Stromal cell of bone marrow (primary cell): ENCODE measurements around the gene ADAM17.
"Not testable (repeated sequence)": the region's sequence is repeated elsewhere in the genome, so short reads cannot be mapped to it uniquely, and the experiment has no call there.

Source experiments
- DNase-seq: peaks from one replicate; pipeline ENCODE4 v3.0.0-alpha.2; 2012; ENCODE audit warnings: low read depth

The ADAM17 gene

DNA sequence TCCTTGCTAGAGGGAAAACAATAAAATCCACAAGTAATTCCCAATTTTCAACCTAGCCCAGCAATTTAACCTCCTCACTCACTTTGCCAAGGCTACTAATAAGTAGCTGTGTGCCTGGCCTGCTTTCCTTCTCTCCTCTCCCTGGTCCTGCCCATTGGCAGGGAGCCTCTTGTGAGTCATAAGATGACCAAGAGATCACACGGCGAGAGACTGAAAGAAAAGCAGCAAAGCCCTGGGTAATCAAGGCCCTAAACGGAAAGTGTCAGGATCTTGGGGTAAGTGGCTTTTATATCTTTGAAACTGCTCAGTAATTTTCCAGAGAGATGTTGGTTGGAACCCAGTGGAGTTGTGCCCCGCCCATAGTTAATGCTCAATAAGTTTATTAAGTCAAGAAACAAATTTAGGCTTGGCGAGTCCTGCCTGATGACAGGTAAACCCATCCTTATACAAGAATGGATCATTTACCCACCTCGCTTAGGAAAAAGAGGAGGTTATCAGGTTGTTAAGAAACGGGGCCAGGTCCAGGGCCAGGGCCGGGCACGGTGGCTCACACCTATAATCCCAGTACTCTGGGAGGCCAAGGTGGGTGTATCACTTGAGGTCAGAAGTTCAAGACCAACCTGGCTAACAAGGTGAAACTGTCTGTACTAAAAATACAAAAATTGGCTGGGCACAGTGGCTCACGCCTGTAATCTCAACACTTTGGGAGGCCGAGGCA is 10.0 kb upstream of the ADAM17 start:
- peak; percentile 99 for DNase-seq

- DNase-seq: no peak
Measured at GRCh38 chr2:9560628-9561027, 5.0 kb upstream of the ADAM17 start.

DNA sequence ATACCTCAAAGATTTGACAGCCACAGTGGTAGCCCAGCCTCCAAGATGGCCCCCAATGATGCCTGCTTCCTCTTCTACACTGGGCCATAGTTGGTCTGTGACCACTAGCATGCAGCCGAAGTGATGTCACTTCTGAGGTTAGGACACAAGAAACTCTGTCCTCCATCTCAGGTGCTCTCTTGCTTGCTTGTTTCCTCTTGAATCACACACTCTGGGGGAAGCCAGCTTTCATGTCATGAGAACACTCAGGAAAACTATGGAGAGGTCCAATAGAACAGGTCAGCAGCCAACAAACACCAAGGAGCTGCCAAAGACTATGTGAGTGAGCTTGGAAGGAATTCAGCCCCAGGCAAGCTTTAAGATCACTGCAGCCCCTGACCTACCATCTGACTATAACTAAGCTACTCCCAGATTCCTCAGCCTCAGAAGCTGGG is 3.3 kb upstream of the ADAM17 start:
- peak; percentile 88 for DNase-seq

- no peak for DNase-seq
Measured at GRCh38 chr2:9556121-9556743, 602 bp upstream of the ADAM17 start.

- peak; percentile 76 for DNase-seq
Measured at GRCh38 chr2:9554921-9555296, 721 bp downstream of the ADAM17 start.

GRCh38 chr2:9552219-9553178 is 3.1 kb downstream of the ADAM17 start:
- DNase-seq: peak; percentile 76

GRCh38 chr2:9550859-9551391 is 4.7 kb downstream of the ADAM17 start:
- not testable (repeated sequence) for DNase-seq

DNA sequence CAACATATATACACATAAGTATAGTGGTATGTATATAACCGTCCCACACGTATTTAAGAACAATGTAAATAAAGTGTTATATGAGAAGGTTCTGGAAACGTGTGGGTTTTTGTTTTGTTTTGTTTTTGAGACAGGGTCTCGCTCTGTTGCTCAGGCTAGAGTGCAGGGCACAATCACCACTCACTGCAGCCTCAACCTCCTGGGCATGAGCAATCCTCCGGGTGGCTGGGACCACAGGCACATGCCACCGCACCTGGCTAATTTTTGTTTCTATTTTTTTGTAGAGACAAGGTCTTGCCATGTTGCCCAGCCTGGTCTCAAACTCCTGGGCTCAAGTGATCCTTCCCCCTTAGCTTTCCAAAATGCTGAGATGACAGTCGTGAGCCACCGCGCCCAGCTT is 6.2 kb downstream of the ADAM17 start:
- DNase-seq: no peak

GRCh38 chr2:9548506-9548905 is 7.1 kb downstream of the ADAM17 start:
- no peak for DNase-seq

DNA sequence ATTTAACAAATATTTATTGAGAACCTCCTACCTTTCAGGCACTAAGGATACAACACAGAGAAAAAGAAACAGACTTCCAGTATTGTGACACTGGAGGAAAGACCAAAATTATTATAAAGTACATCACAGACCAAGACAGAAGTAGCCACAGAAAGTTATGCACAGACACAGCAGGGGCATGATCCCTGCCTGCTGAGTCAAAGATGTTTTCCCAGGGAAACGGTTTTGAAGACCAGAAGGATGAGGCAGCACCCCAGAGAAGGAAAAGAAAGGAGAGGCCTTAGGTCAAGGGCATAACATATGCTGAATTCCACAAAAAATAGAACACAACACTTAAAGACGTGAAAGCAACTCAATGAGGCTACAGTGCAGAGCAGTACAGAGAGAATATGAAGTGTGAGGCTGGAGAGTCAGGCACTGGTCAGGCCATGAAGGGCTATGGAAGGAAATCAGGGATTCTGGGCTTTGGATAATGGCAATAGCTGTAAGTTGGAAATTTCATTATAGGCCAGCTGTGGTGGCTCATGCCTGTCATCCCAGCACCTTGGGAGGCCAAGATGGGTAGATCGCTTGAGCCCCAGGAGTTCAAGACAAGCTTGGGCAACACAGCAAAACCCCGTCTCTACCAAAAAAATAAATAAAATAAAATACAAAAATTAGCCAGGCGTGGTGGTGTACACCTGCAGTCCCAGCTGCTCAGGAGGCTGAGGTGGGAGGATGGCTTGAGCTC is 8.2 kb downstream of the ADAM17 start:
- peak; percentile 36 for DNase-seq

DNA sequence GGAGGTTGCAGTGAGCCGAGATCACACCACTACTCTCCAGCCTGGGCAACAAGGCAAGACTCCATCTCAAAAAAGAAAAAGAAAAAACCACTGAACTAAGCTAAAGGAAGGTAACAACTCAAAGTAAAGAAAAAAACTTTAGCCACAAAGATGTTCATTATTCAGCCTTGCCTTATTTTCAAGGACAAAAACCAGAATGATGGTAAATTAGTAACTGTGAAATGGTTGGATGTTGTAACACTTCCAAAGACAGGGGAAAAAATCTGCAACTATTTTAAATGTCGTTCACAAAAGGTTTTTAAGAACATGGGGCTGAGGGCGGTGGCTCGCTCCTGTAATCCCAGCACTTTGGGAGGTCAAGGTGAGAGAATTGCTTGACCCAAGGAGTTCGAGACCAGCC is 10.1 kb downstream of the ADAM17 start:
- no peak for DNase-seq

DNA sequence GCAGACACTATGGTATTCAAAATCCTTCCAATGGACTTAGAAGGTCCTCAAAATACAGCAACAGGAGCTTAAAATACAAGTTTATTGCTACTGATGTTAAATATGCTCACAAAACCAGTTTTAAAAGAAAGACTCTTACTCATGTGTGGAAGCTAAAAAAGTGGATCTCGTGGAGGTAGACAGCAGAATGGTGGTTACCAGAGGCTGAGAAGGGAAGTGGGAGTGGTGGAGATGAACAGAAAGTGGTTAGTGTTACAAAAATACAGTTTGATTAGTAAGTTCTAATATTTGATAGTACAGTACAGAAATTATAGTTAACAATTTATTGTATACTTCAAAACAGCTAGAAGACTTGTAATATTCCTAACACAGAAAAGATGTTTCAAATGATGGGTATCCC is 12.1 kb downstream of the ADAM17 start:
- no peak for DNase-seq

DNA sequence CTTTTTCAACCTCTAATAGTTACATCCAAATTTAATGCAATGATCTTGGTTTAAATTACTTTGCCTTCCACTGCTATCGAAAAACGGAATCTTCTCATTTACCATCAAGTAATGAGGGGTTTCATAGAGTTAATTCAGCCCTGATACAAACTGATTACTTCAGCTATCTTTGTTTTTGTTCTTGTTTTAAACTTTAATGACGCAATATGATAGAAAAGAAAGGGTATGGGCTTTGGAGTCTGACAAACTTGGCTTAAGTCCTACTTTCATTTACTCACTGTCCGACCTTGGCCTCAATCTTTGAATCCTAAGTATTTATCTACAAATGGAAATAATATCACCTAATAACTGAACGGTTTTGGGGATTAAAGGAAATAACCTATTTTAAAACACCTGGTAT is 16.1 kb downstream of the ADAM17 start:
- peak; percentile 26 for DNase-seq

DNA sequence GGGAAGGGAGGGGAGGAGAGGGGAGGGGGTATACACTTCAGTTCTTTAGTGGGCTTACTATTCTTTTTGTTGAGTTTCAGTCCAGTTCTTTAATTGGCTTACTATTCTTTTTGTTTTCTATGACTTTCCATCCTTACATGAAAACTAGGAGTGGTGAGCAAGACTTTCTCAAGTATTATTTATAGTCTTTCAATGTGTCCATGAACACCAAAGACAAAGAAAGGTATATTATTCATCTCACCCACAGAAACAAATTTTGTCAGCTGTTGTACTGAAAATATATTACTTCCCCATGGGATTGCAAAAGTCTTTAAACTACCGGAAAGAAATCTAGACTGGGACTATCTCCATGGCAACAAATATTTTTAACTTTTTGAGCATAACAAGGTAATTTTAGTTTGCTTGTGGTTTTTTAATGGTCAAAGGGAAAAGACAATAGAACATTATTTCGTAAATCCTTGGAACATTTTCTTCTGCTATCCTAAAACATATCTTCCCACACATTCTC is 17.6 kb downstream of the ADAM17 start:
- peak; percentile 81 for DNase-seq

- no peak for DNase-seq
Measured at GRCh38 chr2:9536504-9536903, 19.1 kb downstream of the ADAM17 start.

DNA sequence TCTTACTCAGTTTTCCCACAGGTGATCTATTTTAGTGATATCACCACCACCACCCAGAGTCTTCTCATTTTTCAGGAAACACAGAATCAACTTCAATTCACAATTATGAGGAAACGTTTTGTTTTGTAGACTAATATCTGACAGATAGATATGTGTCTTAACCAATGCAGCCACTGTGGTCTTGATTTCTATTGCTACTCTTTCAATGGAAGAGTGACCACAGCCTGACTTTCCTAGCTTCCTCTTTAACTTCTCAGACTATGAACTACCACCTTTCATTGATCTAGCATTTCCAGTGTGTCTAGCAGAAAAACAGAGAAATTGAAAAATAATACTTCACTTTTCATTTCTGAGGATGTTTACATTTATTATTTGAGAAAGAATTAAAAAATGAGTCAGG is 20.5 kb downstream of the ADAM17 start:
- DNase-seq: no peak

DNA sequence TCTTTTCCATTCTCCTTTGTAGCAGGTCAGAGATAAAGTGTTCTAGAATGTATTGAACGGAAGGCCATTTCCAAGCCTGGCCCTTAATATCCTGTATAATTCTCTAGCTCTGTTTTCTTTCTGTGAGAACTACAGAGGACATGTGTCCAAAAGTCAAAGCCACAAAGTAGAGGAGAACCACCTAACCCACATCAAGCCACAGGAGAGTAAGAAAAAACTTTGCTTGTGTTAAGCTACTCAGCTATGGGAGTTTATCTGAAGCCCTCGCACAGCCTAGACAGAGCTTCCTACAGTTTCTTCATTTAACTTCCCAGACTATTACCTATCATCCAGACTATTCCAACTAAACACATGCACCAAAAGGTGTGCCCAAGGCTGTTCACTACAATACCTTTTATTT is 22.0 kb downstream of the ADAM17 start:
- DNase-seq: no peak

GRCh38 chr2:9532421-9532820 is 23.2 kb downstream of the ADAM17 start:
- DNase-seq: no peak

DNA sequence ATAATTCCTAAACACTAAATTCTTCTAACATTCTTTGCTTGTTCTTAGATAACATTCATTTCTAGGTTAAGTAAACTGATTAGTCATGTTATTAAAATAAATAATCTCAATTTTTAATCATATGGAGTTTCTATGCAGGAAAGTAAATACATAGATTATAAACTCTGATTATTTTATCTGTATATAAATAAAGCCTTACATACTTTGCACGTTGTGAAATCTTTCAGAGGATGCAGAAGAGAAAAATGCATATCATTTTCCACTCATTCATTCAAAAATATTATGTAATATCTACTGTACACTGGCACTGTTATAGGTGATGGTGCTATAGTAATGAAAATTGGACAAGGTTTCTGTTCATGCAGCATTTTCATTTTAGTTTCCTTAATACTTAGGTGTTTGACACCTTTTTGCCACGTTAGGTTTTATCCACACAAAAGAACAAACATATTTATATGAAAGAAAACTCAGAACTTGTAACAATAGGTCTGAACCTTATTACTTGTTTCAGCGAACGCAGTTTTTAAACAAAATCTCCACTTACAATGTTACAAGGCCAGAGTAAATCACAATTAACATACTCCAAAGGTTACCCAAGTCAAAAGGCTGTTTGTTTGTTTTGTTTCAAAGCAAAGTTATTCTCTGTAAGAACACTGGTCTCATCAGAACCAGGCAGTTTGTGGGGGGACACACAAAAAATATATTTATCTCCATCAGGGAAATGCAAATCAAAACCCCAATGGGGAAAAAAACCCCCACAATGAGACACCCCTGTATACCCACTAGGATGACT is 27.4 kb downstream of the ADAM17 start:
- no peak for DNase-seq

GRCh38 chr2:9525266-9525665 is 30.4 kb downstream of the ADAM17 start:
- no peak for DNase-seq

GRCh38 chr2:9524291-9524690 is 31.3 kb downstream of the ADAM17 start:
- DNase-seq: no peak
